Gastrocnemius medialis (tissue), 4 donors: Measurements from ENCODE around the gene HMX1.

ENCODE experiments used
- CTCF ChIP-seq, 5 experiments: fragments of 450-650 bp in 3 of 5; fragments of 200-600 bp in 2 of 5; sonication (generic) in 2 of 5; IDR thresholded peaks in 4 of 5; conservative IDR thresholded peaks in 1 of 5; 1 replicate in 4 of 5; 2 replicates in 1 of 5; pipeline ENCODE4 v1.5.1; 2016 to 2019; ENCODE audit warnings: antibody characterized with exemption in 5 of 5, mild to moderate bottlenecking in 3 of 5, moderate library complexity in 3 of 5
- POLR2A ChIP-seq, 2 donors: fragments of 450-650 bp; IDR thresholded peaks; one replicate each; pipeline ENCODE4 v1.6.1; 2017; ENCODE audit warnings: antibody characterized with exemption in 2 of 2, mild to moderate bottlenecking in 2 of 2, moderate library complexity in 2 of 2

- TF ChIP-seq CTCF (IDR thresholded peaks at IDR 0.05 in 4 of 5, conservative IDR thresholded peaks at IDR 0.05 in 1 of 5) (no peak), POLR2A (IDR thresholded peaks at IDR 0.05) (no peak)
These were observed 20.8 kb downstream of the HMX1 start for GRCh38 chr4:8850830-8851188.
